Activated CD8-positive, alpha-beta memory T cell treated with anti-CD3 and anti-CD28 coated beads, Interleukin-2, amount 50 U/mL, for 4 hours (primary cell): ENCODE measurements around the gene TEAD1.

Experiments used
- DNase-seq: peaks from one replicate; pipeline ENCODE4 v3.0.0-alpha.2; 2020

TEAD1 gene

DNA sequence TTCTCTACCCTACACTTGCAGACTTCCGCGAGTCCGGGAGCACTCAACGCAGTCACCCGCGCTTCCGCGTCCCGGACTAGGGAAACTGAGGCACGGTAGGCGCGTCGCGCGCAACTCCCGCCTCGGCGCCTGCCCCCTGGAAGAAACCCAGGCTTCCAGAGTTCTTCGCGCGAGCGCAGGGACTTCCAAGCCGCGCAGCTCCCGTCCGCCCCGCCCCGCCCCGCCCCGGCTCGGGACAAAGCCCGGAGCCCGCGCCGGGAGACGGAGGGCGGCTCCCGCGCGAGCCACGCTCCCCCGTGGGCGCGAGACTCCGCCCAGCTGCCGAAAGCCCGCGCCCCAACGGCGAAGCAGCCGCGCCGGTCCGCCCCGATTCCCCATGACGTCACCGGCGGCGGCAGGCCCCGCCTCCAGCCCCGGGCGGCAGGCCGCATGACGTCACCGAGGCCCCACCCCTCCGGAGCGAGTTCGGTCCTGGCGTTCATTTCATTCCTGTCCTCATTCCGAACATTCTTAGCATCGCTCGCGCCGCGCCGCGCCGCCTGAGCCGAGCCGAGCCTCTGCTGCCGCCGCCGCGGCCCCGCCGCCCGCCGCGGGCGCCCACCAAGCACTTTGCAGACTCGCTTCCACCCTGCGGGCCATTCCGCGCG lies at the start of gene TEAD1:
Gene TEAD1 (plus strand): TSS at position 498 of the 647 bp plus-strand sequence.
- peak; percentile 81 for DNase-seq

- DNase-seq, result no peak
These were observed 49.6 kb upstream of the TEAD1 start for GRCh38 chr11:12624595-12624994.

DNA sequence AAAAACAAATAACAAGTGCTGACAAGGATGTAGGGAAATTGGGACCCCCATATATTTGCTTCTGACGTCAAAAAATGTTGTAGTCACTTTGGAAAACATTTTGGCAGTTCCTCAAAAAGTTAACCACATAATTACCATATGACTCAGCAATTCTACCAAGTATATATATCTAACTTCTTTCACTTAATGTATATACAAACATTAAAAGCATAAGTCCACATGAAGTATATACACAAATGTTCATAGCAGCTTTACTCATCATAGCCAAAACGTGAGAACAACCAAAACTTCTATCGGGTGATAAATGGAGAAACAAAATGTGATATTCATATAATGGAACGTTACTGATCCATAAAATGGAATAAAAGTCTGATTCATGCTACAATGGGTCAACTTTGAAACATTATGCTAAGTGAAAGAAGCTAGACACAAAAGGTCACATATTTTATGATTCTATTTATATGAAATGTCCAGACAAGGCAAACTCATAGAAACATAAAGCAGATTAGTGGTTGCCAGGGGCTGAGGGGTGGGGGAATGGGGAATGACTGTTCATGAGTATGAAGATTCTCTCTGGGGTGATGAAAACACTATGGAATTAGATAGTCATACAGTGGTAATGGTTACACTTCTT lies 48.7 kb upstream of the TEAD1 start:
- no peak for DNase-seq

GRCh38 chr11:12626616-12627015 lies 47.6 kb upstream of the TEAD1 start:
- no peak for DNase-seq

DNA sequence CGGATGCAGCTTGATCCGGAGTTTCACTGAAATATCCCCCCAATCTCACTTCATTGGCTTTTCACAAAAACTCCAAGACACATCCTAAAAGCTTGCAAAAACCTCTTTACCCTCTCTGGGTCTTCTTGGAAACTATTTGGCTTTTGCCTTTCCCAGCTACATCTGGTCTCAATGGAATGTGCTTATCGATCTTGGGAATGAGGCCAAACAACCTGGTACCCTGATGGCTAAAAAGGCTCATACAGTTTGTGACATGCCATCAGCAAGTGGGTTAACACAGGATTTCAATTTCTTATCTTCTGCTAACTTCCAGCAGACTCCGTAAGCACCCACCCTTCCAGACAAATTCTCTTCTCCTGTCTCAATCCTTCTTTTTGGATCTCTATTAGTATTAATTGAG lies 45.9 kb upstream of the TEAD1 start:
- no peak for DNase-seq

DNA sequence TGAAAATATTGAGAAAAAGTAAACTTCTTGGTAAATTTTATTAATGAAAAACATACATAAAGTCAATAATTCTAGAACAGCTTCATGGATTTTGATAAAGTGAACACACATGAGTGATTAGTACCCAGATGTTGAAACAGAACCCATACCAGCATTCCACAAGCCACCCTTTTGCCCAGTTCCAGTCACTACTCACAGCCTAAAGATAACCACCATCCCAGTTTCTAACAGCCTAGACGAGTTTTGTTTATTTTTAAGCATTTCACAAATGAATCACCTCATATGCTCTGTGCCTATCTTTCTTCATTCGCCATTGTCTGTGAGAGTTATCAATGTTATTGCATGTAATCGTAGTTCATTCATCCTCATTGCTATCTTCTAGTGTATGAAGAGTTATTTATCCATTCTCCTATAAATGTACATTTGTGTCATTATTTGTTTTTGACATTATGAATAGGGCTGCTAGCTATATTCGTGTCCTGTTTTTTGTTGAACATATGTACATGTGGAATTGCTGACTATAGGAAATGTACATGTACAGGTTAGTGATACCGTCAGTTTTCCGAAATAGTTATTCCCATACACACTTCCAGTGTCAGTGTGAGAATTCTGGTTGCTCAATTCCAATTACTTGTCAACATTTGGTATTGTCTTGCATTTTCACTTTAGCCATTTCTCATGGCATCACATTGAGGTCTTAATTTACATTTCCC lies 44.5 kb upstream of the TEAD1 start:
- DNase-seq, result no peak

GRCh38 chr11:12631651-12632050 lies 42.6 kb upstream of the TEAD1 start:
- no peak for DNase-seq

- DNase-seq, result no peak
These were observed 39.9 kb upstream of the TEAD1 start for GRCh38 chr11:12634329-12634728.

DNA sequence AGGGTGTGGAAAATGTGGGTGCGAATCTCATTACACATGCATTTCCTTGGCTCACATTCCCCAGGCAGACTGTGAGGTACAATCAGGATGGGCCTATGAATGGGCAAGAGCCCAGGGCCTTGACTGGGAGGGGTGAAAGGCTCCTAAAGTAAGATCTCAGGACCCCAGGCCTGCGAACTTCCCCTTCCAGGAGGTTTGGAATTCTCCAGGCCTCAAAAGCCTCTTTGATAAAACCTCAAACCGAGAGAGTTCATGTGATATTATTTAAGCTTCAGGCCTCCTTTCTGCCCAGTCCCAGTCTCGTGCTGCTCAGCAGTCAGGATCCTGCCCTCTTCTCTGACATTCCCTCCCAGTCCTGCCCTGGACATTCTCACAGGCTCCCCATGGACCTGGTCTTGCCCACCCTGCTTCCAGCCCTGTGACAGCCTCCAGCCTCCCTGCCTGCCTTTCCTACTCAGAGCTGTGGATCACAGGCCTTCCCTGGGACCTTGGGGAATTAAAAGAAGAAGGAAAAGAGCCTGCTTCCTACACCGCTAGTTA lies 37.3 kb upstream of the TEAD1 start:
- DNase-seq, result no peak

- no peak for DNase-seq
These were observed 34.8 kb upstream of the TEAD1 start for GRCh38 chr11:12639388-12639787.

DNA sequence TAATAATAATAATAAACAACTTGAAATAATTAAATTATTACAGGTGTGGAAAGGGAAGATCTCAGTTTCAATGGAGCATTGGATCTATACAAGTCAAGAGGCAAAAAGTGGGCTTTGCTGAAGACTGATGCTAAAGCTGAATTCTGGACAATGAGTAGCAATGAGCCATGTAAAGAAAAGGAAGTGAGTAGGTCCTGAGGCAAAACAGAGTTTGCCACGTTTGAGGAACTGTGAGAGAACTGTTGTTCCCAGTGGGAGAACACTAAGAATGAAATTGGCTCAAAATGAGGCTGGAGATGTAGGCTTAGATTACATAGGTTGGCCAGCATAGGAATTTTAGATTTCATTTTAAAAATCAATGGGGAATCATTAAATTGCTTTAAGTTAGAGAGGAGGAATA lies 33.9 kb upstream of the TEAD1 start:
- DNase-seq, result no peak

- DNase-seq, result no peak
These were observed 33.0 kb upstream of the TEAD1 start for GRCh38 chr11:12640926-12641849.

DNA sequence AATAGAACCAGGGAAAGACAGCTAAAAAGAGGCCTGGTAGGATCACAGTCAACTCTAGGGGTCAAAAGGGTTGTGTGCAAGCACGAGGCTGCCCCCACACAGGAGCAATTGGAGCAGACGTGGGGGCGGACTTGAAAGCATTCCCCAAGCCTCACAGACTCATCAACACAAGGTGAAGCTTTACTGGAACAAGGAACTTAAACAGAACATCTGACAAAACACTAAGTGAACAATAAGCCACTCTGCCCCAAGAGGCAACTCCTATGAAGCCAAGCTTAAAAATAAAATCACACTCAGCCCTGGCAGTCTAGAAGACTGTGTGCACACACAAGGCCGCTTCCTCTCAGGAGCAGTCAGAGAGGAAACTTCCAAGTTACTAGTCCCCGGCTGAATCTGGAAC lies 32.2 kb upstream of the TEAD1 start:
- no peak for DNase-seq

DNA sequence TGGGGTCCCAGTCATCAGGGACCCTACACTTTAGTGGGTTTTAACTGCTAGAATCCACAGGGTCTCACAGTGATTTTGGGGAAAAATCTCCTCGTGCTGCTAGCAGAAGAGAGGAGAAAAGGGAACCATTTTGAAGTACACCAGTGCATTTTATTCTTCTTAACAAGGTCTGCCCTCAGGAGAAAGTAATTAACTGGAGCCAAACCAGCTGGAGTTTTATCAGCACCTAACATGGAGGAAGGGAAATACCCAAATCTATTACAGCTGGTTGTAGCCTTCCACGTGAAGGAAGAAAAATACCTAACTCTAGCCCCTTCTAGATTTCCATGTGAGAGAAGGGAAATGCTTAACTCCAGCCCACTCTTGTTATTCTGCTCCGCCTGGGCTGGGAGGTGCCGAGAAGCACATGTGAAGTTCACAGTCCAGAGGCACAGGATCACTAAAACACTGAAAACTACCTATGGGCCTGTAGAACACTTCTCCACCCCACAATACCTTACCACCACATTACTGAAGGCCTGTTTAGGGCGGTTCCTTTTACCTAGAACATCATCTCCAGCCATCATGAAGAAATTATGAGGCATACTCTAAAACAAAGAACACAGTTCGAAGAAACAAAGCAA lies 31.3 kb upstream of the TEAD1 start:
- DNase-seq, result no peak

DNA sequence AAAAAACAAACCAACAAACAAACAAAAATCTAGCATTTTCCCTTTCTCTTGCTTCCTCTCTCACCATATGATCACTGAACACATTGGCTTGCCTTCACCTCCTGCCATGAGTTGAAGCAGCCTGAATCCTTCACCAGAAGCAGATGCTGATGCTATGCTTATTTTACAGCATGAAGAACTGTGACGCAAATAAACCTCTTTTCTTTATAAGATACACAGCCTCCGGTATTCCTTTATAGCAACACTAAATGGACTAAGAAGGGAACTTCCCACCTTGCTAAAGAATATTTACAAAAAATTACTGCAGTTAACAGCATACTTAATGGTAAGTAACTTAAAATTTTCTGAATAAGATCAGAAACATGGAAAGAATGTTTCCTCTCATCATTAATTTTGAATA lies 27.7 kb upstream of the TEAD1 start:
- DNase-seq, result no peak

DNA sequence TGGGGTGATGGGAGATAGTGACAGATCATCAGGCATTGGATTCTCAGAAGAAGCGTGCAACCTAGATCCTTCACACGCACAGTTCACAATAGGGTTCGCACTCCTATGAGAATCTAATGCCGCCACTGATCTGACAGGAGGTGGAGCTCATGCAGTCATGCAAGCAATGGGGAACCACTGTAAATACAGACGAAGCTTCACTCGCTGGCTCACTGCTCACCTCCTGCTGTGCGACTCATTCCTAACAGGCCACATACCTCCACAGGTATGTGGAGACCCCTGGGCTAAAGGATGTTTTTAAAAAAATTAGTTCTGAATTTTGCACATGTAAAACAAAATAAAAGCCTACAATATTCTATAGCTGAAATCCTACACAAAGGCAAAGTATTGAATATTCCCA lies 20.5 kb upstream of the TEAD1 start:
- DNase-seq, result no peak

GRCh38 chr11:12655842-12656241 lies 18.4 kb upstream of the TEAD1 start:
- no peak for DNase-seq

DNA sequence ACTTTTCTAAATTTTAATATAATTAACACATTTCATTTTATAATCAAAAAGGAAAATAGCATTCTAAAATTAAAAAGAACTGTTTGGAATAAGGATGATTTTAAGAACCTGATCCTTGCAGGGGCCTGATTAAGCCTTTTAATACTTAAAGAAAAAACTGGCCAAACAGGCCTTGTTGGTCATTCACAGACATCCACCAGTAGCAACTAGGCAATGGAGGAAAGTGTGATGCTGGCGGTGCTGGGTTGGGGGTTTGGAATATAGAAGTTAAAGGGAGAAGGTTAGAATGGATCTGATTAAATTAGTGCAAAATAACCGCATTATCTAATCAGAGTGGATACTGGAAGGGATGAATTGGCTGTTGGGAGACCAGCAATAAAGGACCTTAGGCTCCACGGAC lies 16.9 kb upstream of the TEAD1 start:
- DNase-seq, result no peak

GRCh38 chr11:12657981-12658380 lies 16.2 kb upstream of the TEAD1 start:
- DNase-seq, result no peak

DNA sequence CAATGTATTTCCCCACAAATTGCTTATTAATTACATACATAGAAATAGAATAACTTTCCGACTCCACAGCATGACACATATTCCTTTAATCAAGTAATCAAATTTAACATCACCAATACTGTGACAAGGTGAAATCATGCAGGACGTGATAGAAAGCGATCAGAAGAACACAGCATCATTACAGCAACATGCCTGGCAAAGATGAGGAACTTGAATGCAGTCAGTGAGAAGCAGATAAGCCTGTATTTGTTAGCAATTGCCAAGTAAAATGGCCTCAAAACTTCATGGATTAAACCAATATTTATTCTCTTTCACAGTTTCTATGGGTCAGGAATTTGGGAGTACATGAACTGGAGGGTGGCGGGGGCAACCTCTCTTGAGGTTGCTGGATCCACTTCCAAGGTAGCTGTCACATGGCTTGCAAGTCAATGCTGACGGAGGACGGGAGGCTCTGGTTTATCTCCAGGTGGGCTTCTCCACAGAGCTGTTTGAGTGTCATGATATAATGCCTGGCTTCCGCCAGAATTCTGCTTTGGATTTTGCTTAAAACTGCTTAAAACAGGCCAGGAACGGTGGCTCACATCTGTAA lies 12.0 kb upstream of the TEAD1 start:
- no peak for DNase-seq

DNA sequence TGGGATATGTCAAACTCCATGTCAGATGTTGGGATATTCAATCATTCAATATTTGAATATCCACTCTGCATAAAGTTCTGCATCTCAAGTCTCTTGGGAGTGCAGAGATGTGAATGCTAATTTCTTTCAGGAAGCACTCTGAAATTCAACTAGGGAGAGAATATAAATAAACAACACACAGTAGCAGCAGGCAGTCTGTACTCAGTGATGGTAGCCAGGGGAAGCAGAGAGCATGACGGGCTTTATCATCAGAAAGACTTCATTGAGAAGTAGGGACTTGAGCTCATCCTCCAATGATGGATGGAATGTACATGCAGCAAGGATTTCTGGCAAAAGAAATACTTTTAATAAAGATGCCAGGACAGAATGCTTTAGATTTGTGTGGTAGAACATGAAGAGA lies 9.8 kb upstream of the TEAD1 start:
- no peak for DNase-seq

GRCh38 chr11:12666915-12667314 lies 7.3 kb upstream of the TEAD1 start:
- no peak for DNase-seq
